Stimulated activated naive CD8-positive, alpha-beta T cell treated with anti-CD3 and anti-CD28 coated beads, Interleukin-15, amount 100 ng/mL, for 72 hours (primary cell): ENCODE data around the gene SERPINA1.
"Not testable (repeated sequence)": the region's sequence is repeated elsewhere in the genome, so short reads cannot be mapped to it uniquely, and the experiment has no call there.

Experiments used
- ATAC-seq: fragments of 150-1000 bp; cut with Tn5 transposase; 2 replicates; pipeline ENCODE4 v1.10.0; 2021; ENCODE audit warnings: mild to moderate bottlenecking, moderate library complexity
- DNase-seq, 2 donors: peaks; one replicate each; pipeline ENCODE4 v3.0.0; 2021 to 2022
- H3K27ac Mint-ChIP-seq, 2 donors: one replicate each; pipeline ENCODE4 v1.8.0; 2022; ENCODE audit warnings: mild to moderate bottlenecking in 2 of 2, mixed read lengths in 2 of 2, moderate library complexity in 2 of 2
- H3K27me3 Mint-ChIP-seq: one replicate; pipeline ENCODE4 v1.8.0; 2022; ENCODE audit warnings: mixed read lengths
- H3K4me1 Mint-ChIP-seq: one replicate; pipeline ENCODE4 v1.8.0; 2022; ENCODE audit warnings: mild to moderate bottlenecking, mixed read lengths
- H3K4me3 Mint-ChIP-seq, 2 donors: one replicate each; pipeline ENCODE4 v1.8.0; 2022; ENCODE audit warnings: mild to moderate bottlenecking in 2 of 2, mixed read lengths in 2 of 2, moderate library complexity in 1 of 2
- H3K9me3 Mint-ChIP-seq, 2 donors: one replicate each; pipeline ENCODE4 v1.8.0; 2022; ENCODE audit warnings: mixed read lengths in 2 of 2

SERPINA1 gene

GRCh38 chr14:94370524-94370910 is 17.9 kb downstream of the SERPINA1 start:
- H3K4me1 Mint-ChIP-seq, result no peaks in the 10 kb centered on the region
- no peak overlapping the region for H3K27ac Mint-ChIP-seq
- no peak for ATAC-seq
- H3K4me3 Mint-ChIP-seq, result no peak overlapping the region
- no peak for DNase-seq
- no peaks in the 10 kb centered on the region for H3K9me3 Mint-ChIP-seq
- peaks cover 17% of the 10 kb centered on the region for H3K27me3 Mint-ChIP-seq

- not testable (repeated sequence) for H3K4me3 Mint-ChIP-seq, H3K9me3 Mint-ChIP-seq, DNase-seq, ATAC-seq, H3K27ac Mint-ChIP-seq, H3K4me1 Mint-ChIP-seq
- H3K27me3 Mint-ChIP-seq, result peaks cover 17% of the 10 kb centered on the region
Observed at GRCh38 chr14:94369766-94370523, 18.5 kb downstream of the SERPINA1 start.

GRCh38 chr14:94368956-94369355 is 19.4 kb downstream of the SERPINA1 start:
- no peak overlapping the region for H3K4me3 Mint-ChIP-seq
- peaks cover 12% of the 10 kb centered on the region for H3K27me3 Mint-ChIP-seq
- H3K9me3 Mint-ChIP-seq, result no peaks in the 10 kb centered on the region
- DNase-seq, result no peak
- no peaks in the 10 kb centered on the region for H3K4me1 Mint-ChIP-seq
- peak overlapping the region; percentile 64 to 82 for H3K27ac Mint-ChIP-seq
- no peak for ATAC-seq

GRCh38 chr14:94368243-94368590 is 20.2 kb downstream of the SERPINA1 start:
- H3K9me3 Mint-ChIP-seq, result no peaks in the 10 kb centered on the region
- H3K4me3 Mint-ChIP-seq, result no peak overlapping the region
- ATAC-seq (no peak), DNase-seq (no peak)
- H3K4me1 Mint-ChIP-seq, result no peaks in the 10 kb centered on the region
- peaks cover 8% of the 10 kb centered on the region for H3K27me3 Mint-ChIP-seq
- H3K27ac Mint-ChIP-seq, result no peak overlapping the region

- Mint-ChIP-seq H3K4me1 (no peaks in the 10 kb centered on the region), H3K4me3 (no peak overlapping the region), H3K27me3 (peaks cover 14% of the 10 kb centered on the region), H3K27ac (no peak overlapping the region), H3K9me3 (no peaks in the 10 kb centered on the region)
- ATAC-seq (no peak), DNase-seq (no peak)
Observed at GRCh38 chr14:94367347-94368242, 20.8 kb downstream of the SERPINA1 start.

GRCh38 chr14:94366146-94366915 is 22.1 kb downstream of the SERPINA1 start, which contains the start of gene SERPINA2:
SERPINA2 (minus strand) TSS chr14:94366698.
- ATAC-seq (no peak), DNase-seq (no peak)
- Mint-ChIP-seq H3K9me3 (no peaks in the 10 kb centered on the region), H3K4me1 (no peaks in the 10 kb centered on the region), H3K27me3 (peaks cover 17% of the 10 kb centered on the region), H3K4me3 (no peak within 1 kb of the TSS), H3K27ac (no peak within 1 kb of the TSS)

- no peak for DNase-seq
- Mint-ChIP-seq H3K4me1 (no peaks in the 10 kb centered on the region), H3K27ac (no peak overlapping the region), H3K27me3 (peaks cover 17% of the 10 kb centered on the region), H3K9me3 (no peaks in the 10 kb centered on the region), H3K4me3 (no peak overlapping the region)
- ATAC-seq, result no peak
Observed at GRCh38 chr14:94365624-94366023, 22.8 kb downstream of the SERPINA1 start.

GRCh38 chr14:94364964-94365363 is 23.4 kb downstream of the SERPINA1 start:
- peaks cover 21% of the 10 kb centered on the region for H3K27me3 Mint-ChIP-seq
- no peaks in the 10 kb centered on the region for H3K9me3 Mint-ChIP-seq
- DNase-seq, result no peak
- no peak overlapping the region for H3K4me3 Mint-ChIP-seq
- no peak for ATAC-seq
- H3K4me1 Mint-ChIP-seq, result no peaks in the 10 kb centered on the region
- H3K27ac Mint-ChIP-seq, result no peak overlapping the region

GRCh38 chr14:94364037-94364436 is 24.4 kb downstream of the SERPINA1 start:
- ATAC-seq (no peak), DNase-seq (no peak)
- Mint-ChIP-seq H3K9me3 (no peaks in the 10 kb centered on the region), H3K27me3 (peaks cover 27% of the 10 kb centered on the region), H3K27ac (no peak overlapping the region), H3K4me3 (no peak overlapping the region), H3K4me1 (no peaks in the 10 kb centered on the region)

GRCh38 chr14:94363151-94363624 is 25.2 kb downstream of the SERPINA1 start:
- H3K27ac Mint-ChIP-seq, result no peak overlapping the region
- ATAC-seq (peak; percentile 15), DNase-seq (no peak)
- H3K4me3 Mint-ChIP-seq, result no peak overlapping the region
- H3K9me3 Mint-ChIP-seq, result no peaks in the 10 kb centered on the region
- H3K4me1 Mint-ChIP-seq, result no peaks in the 10 kb centered on the region
- H3K27me3 Mint-ChIP-seq, result peaks cover 21% of the 10 kb centered on the region

GRCh38 chr14:94362614-94363133 is 25.7 kb downstream of the SERPINA1 start:
- no peak overlapping the region for H3K4me3 Mint-ChIP-seq
- H3K4me1 Mint-ChIP-seq, result no peaks in the 10 kb centered on the region
- no peak for DNase-seq
- peaks cover 26% of the 10 kb centered on the region for H3K27me3 Mint-ChIP-seq
- no peaks in the 10 kb centered on the region for H3K9me3 Mint-ChIP-seq
- ATAC-seq, result no peak
- peak overlapping the region in 1 of 2 donors; percentile 0 for H3K27ac Mint-ChIP-seq

- ATAC-seq (no peak), DNase-seq (no peak)
- Mint-ChIP-seq H3K9me3 (no peaks in the 10 kb centered on the region), H3K4me1 (no peaks in the 10 kb centered on the region), H3K27ac (no peak overlapping the region), H3K27me3 (peaks cover 31% of the 10 kb centered on the region), H3K4me3 (no peak overlapping the region)
Observed at GRCh38 chr14:94361682-94362081, 26.7 kb downstream of the SERPINA1 start.

- ATAC-seq (peak; percentile 26), DNase-seq (no peak)
- Mint-ChIP-seq H3K4me1 (no peaks in the 10 kb centered on the region), H3K27me3 (peaks cover 38% of the 10 kb centered on the region), H3K9me3 (no peaks in the 10 kb centered on the region), H3K4me3 (no peak overlapping the region), H3K27ac (no peak overlapping the region)
Observed at GRCh38 chr14:94360945-94361565, 27.3 kb downstream of the SERPINA1 start.

- ATAC-seq, result no peak
- no peak overlapping the region for H3K4me3 Mint-ChIP-seq
- H3K9me3 Mint-ChIP-seq, result peaks cover under 1 to 7% of the 10 kb centered on the region in 2 donors
- no peak overlapping the region for H3K27ac Mint-ChIP-seq
- peaks cover 5% of the 10 kb centered on the region for H3K4me1 Mint-ChIP-seq
- peaks cover 41% of the 10 kb centered on the region for H3K27me3 Mint-ChIP-seq
- DNase-seq, result no peak
Observed at GRCh38 chr14:94357166-94357565, 31.2 kb downstream of the SERPINA1 start.
